Fibroblast of peridontal ligament (primary cell): ENCODE results near the gene LIN37.

ENCODE experiments used
- DNase-seq: peaks from one replicate; pipeline ENCODE4 v3.0.0-alpha.2; 2010; ENCODE audit errors: extremely low read depth

Gene LIN37

DNA sequence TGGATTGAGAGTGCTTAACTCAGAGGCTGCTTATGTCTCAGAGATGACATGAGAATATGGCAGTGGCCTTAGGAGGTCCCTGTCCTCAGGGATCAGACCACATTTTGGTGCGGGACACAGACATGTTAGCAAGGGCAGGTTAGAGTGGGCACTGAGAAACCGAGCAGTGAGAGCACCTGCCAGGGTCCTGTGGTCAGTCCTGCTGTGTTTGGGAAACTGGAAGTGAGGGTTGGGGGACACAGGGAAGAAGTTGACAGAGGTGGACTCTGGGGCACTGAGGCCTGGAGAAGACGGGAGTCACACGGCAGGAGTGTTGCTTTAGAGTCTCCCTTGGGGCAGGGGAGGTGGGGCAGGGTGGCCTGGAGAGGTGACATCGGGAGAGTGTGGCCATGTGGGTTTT lies 13.5 kb upstream of the LIN37 start:
- no peak for DNase-seq

GRCh38 chr19:35736913-35737886 lies 11.2 kb upstream of the LIN37 start:
- no peak for DNase-seq

DNA sequence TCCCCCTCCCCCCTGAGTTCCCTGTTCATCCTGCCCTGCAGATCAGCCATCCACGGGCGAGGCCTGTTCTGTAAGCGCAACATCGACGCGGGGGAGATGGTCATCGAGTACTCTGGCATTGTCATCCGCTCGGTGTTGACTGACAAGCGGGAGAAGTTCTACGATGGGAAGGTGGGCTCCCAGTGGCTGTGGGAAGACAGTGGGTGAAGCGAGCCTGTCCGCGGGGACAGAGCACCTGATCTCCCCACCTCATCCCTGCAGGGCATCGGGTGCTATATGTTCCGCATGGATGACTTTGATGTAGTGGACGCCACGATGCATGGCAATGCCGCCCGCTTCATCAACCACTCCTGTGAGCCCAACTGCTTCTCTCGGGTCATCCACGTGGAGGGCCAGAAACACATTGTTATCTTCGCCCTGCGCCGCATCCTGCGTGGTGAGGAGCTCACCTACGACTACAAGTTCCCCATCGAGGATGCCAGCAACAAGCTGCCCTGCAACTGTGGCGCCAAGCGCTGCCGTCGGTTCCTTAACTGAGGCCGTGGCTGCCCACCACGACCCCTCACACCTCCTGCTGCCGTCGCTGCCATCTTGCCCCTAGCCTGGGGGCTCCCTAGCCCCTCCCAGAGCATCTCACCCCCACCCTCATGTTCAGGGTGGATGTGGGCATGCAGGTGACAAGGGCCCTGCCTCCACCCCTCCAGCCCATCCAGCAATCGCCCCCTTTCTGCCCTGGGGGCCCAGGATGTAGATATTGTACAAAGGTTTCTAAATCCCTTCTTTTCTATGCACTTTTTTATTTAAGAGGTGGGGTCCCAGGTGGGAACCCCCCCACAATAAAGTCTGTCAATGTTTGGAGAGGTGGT lies 10.1 kb upstream of the LIN37 start:
- no peak for DNase-seq

DNA sequence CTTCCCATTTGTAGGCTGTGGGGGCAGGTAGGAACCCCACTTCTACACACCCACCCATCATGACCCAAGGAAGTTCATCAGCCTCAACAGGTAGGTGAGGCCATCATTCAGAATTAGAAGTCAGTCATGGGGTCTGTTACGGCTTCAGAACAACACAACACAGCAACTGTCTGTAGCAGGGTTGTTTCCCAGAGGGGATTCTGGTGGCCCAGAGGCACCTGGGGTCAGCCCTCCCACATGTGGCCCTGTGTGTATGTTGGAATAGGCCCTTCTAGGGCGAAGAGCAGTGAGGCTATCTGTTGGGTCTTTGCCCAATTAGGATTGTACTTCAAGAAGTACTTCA lies 9.5 kb upstream of the LIN37 start:
- DNase-seq: no peak

- DNase-seq: no peak
Observed at GRCh38 chr19:35739275-35740107, 8.9 kb upstream of the LIN37 start.

DNA sequence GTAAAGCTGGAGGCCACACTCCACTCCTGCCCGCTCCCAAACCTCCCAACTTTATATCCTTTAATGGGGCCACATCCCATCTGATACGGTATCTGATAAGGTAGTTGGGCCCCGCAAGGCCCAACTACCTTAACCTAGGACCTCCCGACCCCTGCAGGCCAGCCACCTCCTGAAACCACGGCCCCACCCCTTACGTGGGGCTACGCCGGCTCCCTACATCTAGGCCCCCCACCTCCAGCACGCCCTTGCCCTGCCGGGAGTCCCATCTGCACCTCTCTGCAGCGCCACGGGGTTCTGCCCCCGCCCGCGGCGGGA lies 8.3 kb upstream of the LIN37 start:
- DNase-seq: no peak

DNA sequence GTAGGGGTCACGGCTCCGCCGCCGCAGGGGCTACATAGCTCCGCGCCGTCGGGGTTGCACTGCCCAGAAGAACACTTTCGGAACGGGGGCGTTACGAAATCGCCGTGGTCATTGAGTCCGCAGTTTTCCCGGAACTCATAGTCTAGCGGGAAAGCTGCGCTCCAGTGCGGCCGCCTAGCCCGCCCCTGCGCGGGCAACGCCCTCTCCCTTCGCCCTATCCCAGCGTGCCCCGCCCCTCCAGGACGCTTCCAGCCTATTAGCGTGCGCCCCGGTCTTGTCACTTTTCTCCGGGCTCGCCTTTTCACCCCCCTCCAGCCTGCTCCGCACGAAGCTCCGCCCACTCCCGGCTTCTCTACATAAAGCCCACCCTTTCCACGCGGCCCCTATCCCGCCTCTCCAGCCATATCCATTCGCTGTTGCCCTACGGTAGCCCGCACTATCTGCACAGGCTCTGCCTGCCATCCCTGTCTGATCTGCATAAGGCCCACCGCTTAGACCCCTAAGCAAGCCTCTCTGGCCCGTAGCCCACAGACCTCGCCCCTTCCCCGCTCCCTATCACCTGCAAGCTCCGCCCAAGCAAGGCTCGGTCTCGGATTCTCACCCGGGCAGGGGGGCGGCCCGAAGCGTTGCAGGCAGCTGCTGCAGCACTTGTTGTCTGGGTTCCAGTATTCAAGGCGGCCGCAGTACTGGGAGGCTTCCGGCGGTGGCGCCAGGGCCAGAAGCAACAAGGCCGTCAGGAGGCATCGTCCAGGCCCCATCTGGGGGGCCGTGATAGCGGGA lies 7.8 kb upstream of the LIN37 start:
- DNase-seq: peak; percentile 92

GRCh38 chr19:35741203-35741515 lies 7.2 kb upstream of the LIN37 start:
- DNase-seq: no peak

DNA sequence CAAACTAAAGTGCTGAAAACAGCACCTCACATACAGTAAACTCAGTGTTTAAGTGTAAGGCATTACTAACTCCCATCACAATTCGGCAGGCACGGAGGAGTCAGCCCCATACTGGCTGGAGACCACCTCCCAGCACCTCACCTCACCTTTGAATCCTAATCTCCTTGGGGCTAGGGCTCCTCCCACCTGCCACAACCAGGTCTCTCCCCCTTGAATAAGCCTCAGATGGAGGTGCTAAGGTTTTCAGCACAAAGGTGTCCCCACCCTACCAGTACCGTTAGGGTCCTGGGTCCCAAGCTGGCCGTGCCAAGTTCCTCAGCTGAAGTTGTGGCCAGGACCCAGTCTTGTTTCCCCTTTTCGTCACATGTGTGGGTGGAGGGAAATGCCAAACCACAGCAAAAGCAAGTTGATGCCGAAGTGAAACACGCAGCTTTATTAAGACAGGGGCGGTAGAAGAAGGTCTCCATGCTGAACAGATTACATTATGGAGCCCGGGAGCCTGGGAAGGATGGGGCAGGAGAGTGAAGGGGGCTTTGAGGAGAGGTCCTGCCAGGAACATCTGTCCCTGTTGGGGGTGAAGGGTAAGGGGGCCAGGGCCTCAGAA lies 6.2 kb upstream of the LIN37 start, which contains the start of gene IGFLR1:
Gene IGFLR1 (minus strand): TSS at position 332 of the 604 bp plus-strand sequence. CDS start 1,272 bp downstream, outside the sequence.
- DNase-seq: no peak

DNA sequence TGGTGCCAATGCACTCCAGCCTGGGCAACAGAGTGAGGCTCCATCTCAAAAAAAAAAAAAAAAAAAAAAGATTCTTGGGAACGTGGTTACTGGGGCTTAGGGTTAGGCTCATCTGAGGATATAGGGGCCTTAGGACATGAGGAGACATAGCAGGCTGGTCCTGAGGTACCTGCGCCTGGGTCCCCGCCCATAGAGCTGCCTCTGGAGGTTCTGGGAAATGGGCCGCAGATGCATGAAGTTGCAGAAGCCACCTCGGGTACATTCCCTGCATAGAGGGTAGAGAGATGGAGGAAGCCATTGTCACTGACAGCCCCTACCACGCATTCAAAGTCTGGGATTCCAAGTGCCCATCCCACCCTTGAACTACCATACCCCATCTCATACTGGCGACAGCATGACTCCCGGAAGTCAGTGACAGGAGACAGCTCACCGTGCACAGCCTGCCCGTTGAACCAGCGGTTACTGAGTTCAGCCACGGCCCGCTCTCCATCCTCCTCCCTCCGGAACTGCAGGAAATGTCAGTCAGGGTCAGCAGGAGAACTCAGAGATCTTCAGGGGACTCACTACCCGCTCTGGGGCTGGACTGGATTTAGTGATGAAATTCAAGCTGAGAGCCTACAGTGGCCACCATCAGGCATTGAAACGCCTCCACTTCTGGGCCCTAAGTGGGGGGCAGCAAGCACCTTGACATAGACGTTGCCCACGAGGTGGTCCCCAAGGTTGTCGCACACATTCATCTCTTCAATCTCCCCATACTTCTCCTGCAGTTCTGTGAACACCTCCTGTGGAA lies 4.5 kb upstream of the LIN37 start:
- DNase-seq: no peak

- DNase-seq: peak; percentile 94
Observed at GRCh38 chr19:35744430-35745327, 3.7 kb upstream of the LIN37 start.

DNA sequence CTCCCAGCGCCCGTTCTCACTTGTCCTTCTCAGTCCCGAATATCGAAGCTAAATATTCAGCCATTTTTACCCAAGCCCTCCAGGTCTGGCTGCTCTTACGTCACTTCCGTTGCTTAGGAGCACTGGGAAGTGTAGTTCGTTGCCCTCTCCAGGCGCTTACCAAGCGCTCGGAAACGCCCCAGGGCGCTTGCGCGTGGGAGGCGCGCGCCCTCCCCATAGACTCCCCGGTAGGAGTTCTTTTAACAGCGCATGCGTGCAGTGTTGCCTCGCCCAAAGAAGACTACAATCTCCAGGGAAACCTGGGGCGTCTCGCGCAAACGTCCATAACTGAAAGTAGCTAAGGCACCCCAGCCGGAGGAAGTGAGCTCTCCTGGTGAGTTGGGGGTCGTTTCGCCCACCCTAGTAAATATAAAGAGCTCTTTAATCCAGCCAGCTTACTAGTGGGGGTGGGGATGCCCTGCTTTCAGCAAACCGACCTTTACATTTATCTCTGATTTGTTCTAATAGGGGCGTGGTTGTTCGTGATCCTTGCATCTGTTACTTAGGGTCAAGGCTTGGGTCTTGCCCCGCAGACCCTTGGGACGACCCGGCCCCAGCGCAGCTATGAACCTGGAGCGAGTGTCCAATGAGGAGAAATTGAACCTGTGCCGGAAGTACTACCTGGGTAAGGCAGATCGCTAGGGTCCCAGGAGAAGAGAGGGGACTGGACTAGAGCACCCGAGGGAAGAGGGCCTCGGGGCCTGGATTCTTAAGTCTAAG lies 2.9 kb upstream of the LIN37 start, which contains the start of the genes PSENEN and U2AF1L4:
Gene PSENEN (plus strand): TSS at position 324 of the 759 bp plus-strand sequence. CDS start 280 bp downstream, at position 604.
Gene U2AF1L4 (minus strand): TSS at position 91 of the 759 bp plus-strand sequence. CDS start 27 bp downstream, at position 64.
- peak; percentile 100 for DNase-seq

DNA sequence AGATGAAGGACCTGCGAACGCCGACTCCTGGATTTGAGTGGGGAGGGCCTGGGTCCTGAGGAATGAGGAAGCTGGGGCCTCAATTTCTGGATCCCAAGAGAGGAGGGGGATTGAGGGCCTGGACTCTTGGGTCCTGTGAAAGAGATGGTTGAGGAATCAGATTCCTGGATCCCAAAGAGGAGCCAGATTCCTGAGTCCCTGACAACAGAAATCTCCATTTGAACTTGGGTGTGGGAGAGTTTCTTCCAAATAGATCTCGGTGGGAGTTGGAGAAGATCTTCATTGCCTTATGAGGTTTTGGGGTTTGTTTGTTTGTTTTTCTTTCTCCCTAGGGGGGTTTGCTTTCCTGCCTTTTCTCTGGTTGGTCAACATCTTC lies 2.3 kb upstream of the LIN37 start:
- peak; percentile 8 for DNase-seq

- DNase-seq: no peak
Observed at GRCh38 chr19:35746531-35746930, 1.8 kb upstream of the LIN37 start.

GRCh38 chr19:35750167-35750566 lies 1.8 kb downstream of the LIN37 start:
- DNase-seq: no peak

DNA sequence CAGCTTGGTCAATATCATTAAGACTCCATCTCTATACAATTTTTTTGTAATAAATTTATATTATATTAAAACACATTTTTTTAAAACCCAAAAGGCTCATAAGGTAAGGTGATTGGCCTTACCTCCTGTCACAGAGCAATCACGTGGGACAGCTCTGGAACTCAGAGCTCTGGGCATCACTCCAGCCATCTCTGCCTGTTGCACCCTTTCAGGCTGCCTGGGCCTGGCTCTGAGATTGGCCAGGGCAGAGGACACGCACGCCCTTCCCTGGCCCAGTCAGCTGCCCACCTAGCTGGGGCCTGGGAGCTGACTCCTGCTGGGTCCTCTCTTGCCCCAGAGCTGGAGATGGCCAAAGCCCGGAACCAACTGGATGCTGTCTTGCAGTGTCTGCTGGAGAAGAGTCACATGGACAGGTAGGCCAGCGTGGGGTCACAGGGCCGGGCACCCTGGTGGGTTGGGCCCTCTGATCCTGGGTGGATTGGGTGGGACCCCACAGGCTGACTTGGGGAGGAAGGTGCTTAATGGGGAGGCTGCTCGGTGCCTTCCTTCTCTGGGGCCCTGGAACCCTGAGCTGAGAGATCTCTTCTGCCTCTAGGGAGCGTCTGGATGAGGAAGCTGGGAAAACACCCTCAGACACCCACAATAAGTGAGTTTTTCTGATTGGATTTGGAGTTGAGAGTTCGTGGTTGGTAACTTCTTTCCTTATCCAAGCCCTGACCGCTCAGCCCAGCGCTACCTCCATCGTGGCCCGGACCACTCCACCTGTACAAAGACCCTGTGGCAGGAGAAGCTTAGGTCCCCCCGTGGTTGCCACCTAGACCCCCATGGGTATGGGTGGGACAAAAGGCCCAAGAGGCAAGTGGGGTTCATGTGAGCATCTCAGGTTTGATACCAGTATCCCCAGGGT lies 3.7 kb downstream of the LIN37 start:
- no peak for DNase-seq
